K562 (cell line): Measurements from ENCODE around the gene TPX2. TPM values are rescaled to one million over a fixed set of nuclear protein-coding genes. Genes with fewer than 3 reads are reported as not detected.
A peak's percentile ranks its signal among the peaks of the same experiment; 100 is the strongest.

Experiments
- ARID1B ChIP-seq: fragments of 450-650 bp; IDR thresholded peaks from 2 replicates; pipeline ENCODE4 v1.6.1; 2016; ENCODE audit warnings: antibody characterized with exemption, mild to moderate bottlenecking, inconsistent platforms
- BRD9 ChIP-seq: fragments of 450-650 bp; IDR thresholded peaks from 2 replicates; pipeline ENCODE4 v1.6.1; 2018; ENCODE audit warnings: low read depth; ENCODE audit not compliant: partially characterized antibody
- CBFB ChIP-seq: sonication (generic); formaldehyde crosslinking; IDR thresholded peaks from 2 replicates; pipeline ENCODE4 v1.4.0; 2020; ENCODE audit warnings: mild to moderate bottlenecking, missing genetic modification reagents
- CBX5 ChIP-seq: IDR thresholded peaks from 2 replicates; pipeline ENCODE4 v1.6.1; 2014; ENCODE audit warnings: low read depth, borderline replicate concordance
- CC2D1A ChIP-seq: fragments of 450-650 bp; IDR thresholded peaks from 2 replicates; pipeline ENCODE4 v1.6.1; 2017; ENCODE audit warnings: mild to moderate bottlenecking
- CREM ChIP-seq: IDR thresholded peaks from 2 replicates; pipeline ENCODE4 v1.6.1; 2014; ENCODE audit warnings: antibody characterized with exemption, low read depth
- GABPB1 ChIP-seq: sonication (generic); formaldehyde crosslinking; IDR thresholded peaks from 2 replicates; pipeline ENCODE4 v1.8.0; 2022; ENCODE audit warnings: mild to moderate bottlenecking, missing genetic modification reagents
- HDAC2 ChIP-seq: fragments of 450-650 bp; IDR thresholded peaks from 2 replicates; pipeline ENCODE4 v1.6.1; 2016; ENCODE audit warnings: mild to moderate bottlenecking
- LCOR ChIP-seq: sonication (generic); formaldehyde crosslinking; IDR thresholded peaks from 2 replicates; pipeline ENCODE4 v1.8.0; 2022; ENCODE audit warnings: mild to moderate bottlenecking, missing genetic modification reagents
- MXI1 ChIP-seq: IDR thresholded peaks from 2 replicates; pipeline ENCODE4 v1.6.1; 2011; ENCODE audit warnings: low read depth, mild to moderate bottlenecking, improper control_type of control experiment, low read length
- PHF8 ChIP-seq: fragments of 200-600 bp; sonication (generic); IDR thresholded peaks from 2 replicates; pipeline ENCODE4 v1.6.1; 2012; ENCODE audit warnings: mixed run types, mild to moderate bottlenecking, inconsistent platforms, low read length, moderate library complexity, borderline replicate concordance
- RBM22 ChIP-seq: fragments of 200-400 bp; formaldehyde crosslinking; IDR thresholded peaks from 2 replicates; pipeline ENCODE4 v1.6.1; 2018; ENCODE audit warnings: low read length, low read depth; ENCODE audit not compliant: poor library complexity, severe bottlenecking
- SMAD4 ChIP-seq: fragments of 250-450 bp; sonication (Bioruptor Pico); conservative IDR thresholded peaks from 2 replicates; pipeline ENCODE4 v1.8.0; 2021; ENCODE audit warnings: inconsistent platforms, mild to moderate bottlenecking, moderate library complexity
- SP1 ChIP-seq: sonication (generic); formaldehyde crosslinking; IDR thresholded peaks from 2 replicates; pipeline ENCODE4 v1.8.1; 2022; ENCODE audit warnings: mild to moderate bottlenecking, missing genetic modification reagents
- SPI1 ChIP-seq: IDR thresholded peaks from 2 replicates; pipeline ENCODE4 v1.6.1; 2011; ENCODE audit warnings: low read depth, low read length, control low read depth, borderline replicate concordance
- STAT5A ChIP-seq: IDR thresholded peaks from 2 replicates; pipeline ENCODE4 v1.6.1; 2012; ENCODE audit warnings: low read length, inconsistent platforms, borderline replicate concordance
- TAF15 ChIP-seq: fragments of 200-400 bp; formaldehyde crosslinking; IDR thresholded peaks from 2 replicates; pipeline ENCODE4 v1.6.1; 2017; ENCODE audit warnings: mild to moderate bottlenecking, low read depth, low read length, moderate library complexity
- TAL1 ChIP-seq: fragments of 450-650 bp; IDR thresholded peaks from 2 replicates; pipeline ENCODE4 v1.6.1; 2016; ENCODE audit warnings: mild to moderate bottlenecking
- XRCC3 ChIP-seq: fragments of 450-650 bp; IDR thresholded peaks from 2 replicates; pipeline ENCODE4 v1.6.1; 2017; ENCODE audit warnings: mild to moderate bottlenecking, moderate library complexity
- ZBTB2 ChIP-seq: fragments of 450-650 bp; IDR thresholded peaks from 2 replicates; pipeline ENCODE4 v1.6.1; 2016; ENCODE audit warnings: antibody characterized with exemption
- ZKSCAN3 ChIP-seq: fragments of 250-450 bp; sonication (Bioruptor Pico); IDR thresholded peaks from 2 replicates; pipeline ENCODE4 v1.4.0; 2020
- ZNF175 ChIP-seq: fragments of 200-800 bp; sonication (Bioruptor generic); IDR thresholded peaks from 2 replicates; pipeline ENCODE4 v1.6.1; 2016; ENCODE audit warnings: low read depth, mild to moderate bottlenecking, missing genetic modification characterization, missing compliant biosample characterization
- ZNF224 ChIP-seq: sonication (generic); formaldehyde crosslinking; IDR thresholded peaks from 2 replicates; pipeline ENCODE4 v1.8.0; 2022; ENCODE audit warnings: mild to moderate bottlenecking, missing genetic modification reagents
- ZNF316 ChIP-seq: fragments of 450-650 bp; IDR thresholded peaks from 2 replicates; pipeline ENCODE4 v1.6.1; 2016
- polyA plus RNA-seq, 8 experiments: library from polyadenylated mRNA; depleted of rRNA in 4 of 8; stranded (reverse) in 5 of 8; unstranded in 3 of 8; fragments of >200 nt; fragmentation: Nextera tagmentation in 2 of 8; fragmentation: Illumina TruSeq in 1 of 8; extraction: Ambion mirVana in 2 of 8; extraction: Trizol in 1 of 8; gene quantifications; 2 replicates each; pipeline versions ENCODE4 v1.2.1 to v1.2.3, GENCODE V29; 2011 to 2014; ENCODE audit warnings: inconsistent platforms in 1 of 8, missing spikeins in 1 of 8
- total RNA-seq, 7 experiments: library from RNA; depleted of rRNA in 6 of 7; stranded (reverse); fragments of >200 nt in 6 of 7; fragmentation: Illumina TruSeq in 2 of 7; extraction: Trizol in 2 of 7; gene quantifications; 2 replicates each; pipeline versions ENCODE4 v1.2.1 to v1.2.3, GENCODE V29; 2011 to 2021; ENCODE audit warnings: low replicate concordance in 1 of 7
- TF ChIP-seq, protein P1 (sequence below), 2 experiments: fragments of 250-450 bp in 1 of 2; fragments of 450-650 bp in 1 of 2; sonication (Bioruptor Pico) in 1 of 2; IDR thresholded peaks; 2 replicates each; pipeline versions ENCODE4 v1.6.1 to v1.8.0; 2016 to 2021; ENCODE audit warnings: mild to moderate bottlenecking in 2 of 2, moderate library complexity in 2 of 2, missing compliant biosample characterization in 1 of 2, missing genetic modification characterization in 1 of 2
- TF ChIP-seq, protein P2 (sequence below): fragments of 150-350 bp; conservative IDR thresholded peaks from 2 replicates; pipeline ENCODE4 v1.6.1; 2014; ENCODE audit warnings: low read length

The TPX2 gene
- total and polyA plus RNA-seq, 9 of the 15 experiments (the other 6 are each of a cell fraction or from before 2014, with no cell fraction given): 48.0 to 241 (median 133) TPM

DNA sequence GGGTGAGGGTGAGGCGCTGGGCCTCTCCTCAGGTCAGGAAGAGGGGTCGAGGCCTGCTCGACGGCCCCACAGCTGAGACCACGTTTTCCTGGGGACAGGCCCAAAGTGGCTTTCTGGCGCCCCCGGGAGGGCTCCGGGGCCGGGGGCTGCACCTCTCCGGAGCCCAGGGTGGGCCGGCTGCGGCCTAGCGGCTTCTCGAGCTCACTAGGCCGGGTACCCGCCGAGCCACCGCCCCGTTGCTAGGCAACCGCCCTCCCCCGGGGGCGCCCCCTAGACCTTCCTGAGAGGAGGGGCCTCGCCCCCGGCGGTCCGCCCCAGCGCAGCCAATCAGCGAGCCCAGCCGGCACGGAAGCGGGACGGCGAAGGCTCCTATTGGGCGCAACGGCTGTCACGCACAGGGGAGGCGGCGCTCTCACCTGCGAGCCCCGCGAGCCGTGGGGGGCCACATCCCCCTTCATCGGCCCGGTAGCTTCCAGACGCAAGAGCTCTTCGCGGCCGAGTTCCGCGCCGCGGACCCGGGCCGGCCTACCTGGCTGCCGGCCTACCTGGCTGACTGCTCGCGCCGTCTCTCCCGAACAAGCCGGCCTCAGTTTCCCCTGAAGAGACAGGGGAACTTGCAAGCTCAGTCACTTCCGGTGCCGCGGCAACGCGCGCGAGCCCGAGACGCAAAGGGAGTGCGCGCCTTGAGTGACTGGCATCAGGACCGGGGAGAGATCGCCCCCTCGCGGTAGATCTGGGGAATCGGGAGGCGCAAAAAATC is 15.6 kb upstream of the TPX2 start (continued):
- TF ChIP-seq, protein P1, sequence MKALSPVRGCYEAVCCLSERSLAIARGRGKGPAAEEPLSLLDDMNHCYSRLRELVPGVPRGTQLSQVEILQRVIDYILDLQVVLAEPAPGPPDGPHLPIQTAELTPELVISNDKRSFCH (CRISPR knock-in tag; IDR thresholded peaks at IDR 0.05): no peak
- TF ChIP-seq, protein P1 (tag; IDR thresholded peaks at IDR 0.05): no peak
- TF ChIP-seq STAT5A: no peak; the same call in 1 of the 2 replicates
- no peak for TF ChIP-seq ARID1B
- no peak for TF ChIP-seq CBFB (CRISPR knock-in tag)
- TF ChIP-seq ZKSCAN3 (CRISPR knock-in tag): no peak
- no peak for TF ChIP-seq CBX5
- TF ChIP-seq ZNF175 (CRISPR knock-in tag): no peak
- TF ChIP-seq PHF8: peak; percentile 79
- TF ChIP-seq TAL1: no peak
- TF ChIP-seq SP1 (CRISPR knock-in tag): peak; percentile 57
- peak; percentile 85 for TF ChIP-seq CC2D1A
- peak; percentile 81 for TF ChIP-seq SMAD4
- TF ChIP-seq CREM: peak; percentile 64; the same call in 1 of the 2 replicates
- no peak for TF ChIP-seq ZNF316
- TF ChIP-seq HDAC2: peak; percentile 84
- peak; percentile 59 for TF ChIP-seq RBM22
- TF ChIP-seq TAF15: no peak
- TF ChIP-seq ZBTB2: peak; percentile 86
- no peak for TF ChIP-seq MXI1
- no peak for TF ChIP-seq XRCC3
- TF ChIP-seq GABPB1 (CRISPR knock-in tag): peak; percentile 95
- TF ChIP-seq SPI1: peak; percentile 53; the same call in 1 of the 2 replicates
- TF ChIP-seq LCOR (CRISPR knock-in tag): peak; percentile 92
- TF ChIP-seq BRD9: no peak
- TF ChIP-seq, protein P2, sequence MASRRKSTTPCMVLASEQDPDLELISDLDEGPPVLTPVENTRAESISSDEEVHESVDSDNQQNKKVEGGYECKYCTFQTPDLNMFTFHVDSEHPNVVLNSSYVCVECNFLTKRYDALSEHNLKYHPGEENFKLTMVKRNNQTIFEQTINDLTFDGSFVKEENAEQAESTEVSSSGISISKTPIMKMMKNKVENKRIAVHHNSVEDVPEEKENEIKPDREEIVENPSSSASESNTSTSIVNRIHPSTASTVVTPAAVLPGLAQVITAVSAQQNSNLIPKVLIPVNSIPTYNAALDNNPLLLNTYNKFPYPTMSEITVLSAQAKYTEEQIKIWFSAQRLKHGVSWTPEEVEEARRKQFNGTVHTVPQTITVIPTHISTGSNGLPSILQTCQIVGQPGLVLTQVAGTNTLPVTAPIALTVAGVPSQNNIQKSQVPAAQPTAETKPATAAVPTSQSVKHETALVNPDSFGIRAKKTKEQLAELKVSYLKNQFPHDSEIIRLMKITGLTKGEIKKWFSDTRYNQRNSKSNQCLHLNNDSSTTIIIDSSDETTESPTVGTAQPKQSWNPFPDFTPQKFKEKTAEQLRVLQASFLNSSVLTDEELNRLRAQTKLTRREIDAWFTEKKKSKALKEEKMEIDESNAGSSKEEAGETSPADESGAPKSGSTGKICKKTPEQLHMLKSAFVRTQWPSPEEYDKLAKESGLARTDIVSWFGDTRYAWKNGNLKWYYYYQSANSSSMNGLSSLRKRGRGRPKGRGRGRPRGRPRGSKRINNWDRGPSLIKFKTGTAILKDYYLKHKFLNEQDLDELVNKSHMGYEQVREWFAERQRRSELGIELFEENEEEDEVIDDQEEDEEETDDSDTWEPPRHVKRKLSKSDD: no peak; the same call in 1 of the 2 replicates
- TF ChIP-seq ZNF224 (CRISPR knock-in tag): no peak
